Heart left ventricle (tissue), 13 donors: Measurements from ENCODE around the gene MACROD1.

ENCODE experiments used
- CTCF ChIP-seq, 12 donors: fragments of 200-600 bp; sonication (generic) in 4 of 12; IDR thresholded peaks; one replicate each; pipeline versions ENCODE4 v1.5.0 to v1.8.0; 2018 to 2022; ENCODE audit warnings: antibody characterized with exemption in 12 of 12, mild to moderate bottlenecking in 5 of 12
- POLR2A ChIP-seq, 2 donors: fragments of 450-650 bp; IDR thresholded peaks; one replicate each; pipeline ENCODE4 v1.6.1; 2017; ENCODE audit warnings: antibody characterized with exemption in 2 of 2, mild to moderate bottlenecking in 2 of 2, moderate library complexity in 2 of 2
- donor health status: ischemic (EF 13 %, LVEDD 7.1; RV severe dilation, severe dysfunction).
- donor health status: DM: no; HTN: yes; CAD: no.
- donor health status: DM: no; HTN: no; CAD: no.
- donor health status: ischemic (EF 25% LVEDD 6.9; RV normal size, moderate dysfunction).
- donor health status: ischemic (EF 25% LVEDD 5.7; RV mildly dilated, moderate dysfunction).
- donor health status: ischemic (EF 35%, LVEDD 5.7; RV mildly dilated, moderate dysfunction).
- donor health status: nonischemic (EF 11% LVEDD 7.7; RV severe dilation, severe dysfunction).
- donor health status: DM: yes; HTN: yes; CAD: no.
- donor health status: PGD.
- donor health status: ischemic (EF 29% LVEDD 5.4; RV normal size, mild dysfunction).
- donor health status: nonischemic (EF 23%, LVEDD 6.1; RV moderate dilation, normal function).

DNA sequence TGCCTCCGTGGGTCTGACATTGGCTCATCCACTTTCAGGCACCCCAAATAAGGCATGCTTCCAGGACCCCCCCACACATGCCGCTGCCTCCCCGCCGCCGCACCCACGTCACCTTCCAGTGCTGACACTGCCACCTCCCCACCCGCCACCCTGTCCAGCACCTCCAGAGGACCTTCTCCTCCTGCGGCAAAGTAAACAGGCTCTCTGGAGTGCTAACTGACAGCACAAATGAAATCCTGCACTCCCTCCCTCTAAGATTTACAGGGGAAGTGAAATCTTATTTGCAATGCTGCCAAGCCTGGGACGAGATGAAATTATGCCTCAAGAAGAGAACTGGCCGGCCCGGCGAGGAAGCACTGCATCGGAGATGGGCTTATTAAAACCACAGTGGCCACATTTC, 35.3 kb downstream of the MACROD1 start:
- TF ChIP-seq CTCF (IDR thresholded peaks at IDR 0.05) (no peak), POLR2A (IDR thresholded peaks at IDR 0.05) (no peak)
